ENCODE measurements around the gene HMGA1.

HMGA1 gene, protein sequence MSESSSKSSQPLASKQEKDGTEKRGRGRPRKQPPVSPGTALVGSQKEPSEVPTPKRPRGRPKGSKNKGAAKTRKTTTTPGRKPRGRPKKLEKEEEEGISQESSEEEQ

DNA sequence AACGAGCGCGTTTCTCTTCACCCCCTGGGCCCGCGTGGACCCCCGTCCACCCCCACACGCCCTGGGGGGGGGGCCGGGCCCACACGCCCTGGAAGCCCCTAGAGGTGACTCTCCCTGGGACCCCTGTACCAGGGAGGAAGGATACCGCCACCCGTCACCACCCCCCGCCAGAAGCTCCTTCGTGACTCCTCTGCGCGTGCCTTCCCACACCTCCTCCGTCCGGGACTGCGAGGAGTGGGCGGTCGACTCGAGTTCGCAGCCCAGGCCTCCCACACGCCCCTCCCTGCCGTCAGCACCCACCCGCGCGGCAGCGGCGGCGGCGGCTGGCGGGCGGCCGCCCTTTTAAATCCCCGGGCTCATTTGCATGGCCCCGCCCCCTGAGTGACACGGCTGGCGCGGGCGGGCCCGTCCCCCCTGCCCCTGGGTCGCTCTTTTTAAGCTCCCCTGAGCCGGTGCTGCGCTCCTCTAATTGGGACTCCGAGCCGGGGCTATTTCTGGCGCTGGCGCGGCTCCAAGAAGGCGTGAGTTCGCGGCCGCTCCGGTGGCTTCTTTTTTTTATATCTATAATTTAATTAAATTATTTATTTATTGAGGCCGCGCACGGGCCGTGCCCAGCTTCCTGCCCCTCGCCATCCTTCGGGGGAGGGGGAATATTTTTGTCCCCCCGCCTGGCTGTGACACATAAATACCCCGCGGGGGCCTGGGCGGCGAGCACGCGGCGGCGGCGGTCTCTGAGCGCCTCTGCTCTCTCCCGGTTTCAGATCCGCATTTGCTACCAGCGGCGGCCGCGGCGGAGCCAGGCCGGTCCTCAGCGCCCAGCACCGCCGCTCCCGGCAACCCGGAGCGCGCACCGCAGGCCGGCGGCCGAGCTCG lies at the start of gene HMGA1:
Gene HMGA1, plus strand, starts transcription at position 431 of the 873 bp plus-strand sequence. CDS start 3,908 bp downstream, outside the sequence.
- DNase-seq (ENCODE audit: low read depth in 3 of 3), result peak; percentile 80 to 89 (median 84)

DNA sequence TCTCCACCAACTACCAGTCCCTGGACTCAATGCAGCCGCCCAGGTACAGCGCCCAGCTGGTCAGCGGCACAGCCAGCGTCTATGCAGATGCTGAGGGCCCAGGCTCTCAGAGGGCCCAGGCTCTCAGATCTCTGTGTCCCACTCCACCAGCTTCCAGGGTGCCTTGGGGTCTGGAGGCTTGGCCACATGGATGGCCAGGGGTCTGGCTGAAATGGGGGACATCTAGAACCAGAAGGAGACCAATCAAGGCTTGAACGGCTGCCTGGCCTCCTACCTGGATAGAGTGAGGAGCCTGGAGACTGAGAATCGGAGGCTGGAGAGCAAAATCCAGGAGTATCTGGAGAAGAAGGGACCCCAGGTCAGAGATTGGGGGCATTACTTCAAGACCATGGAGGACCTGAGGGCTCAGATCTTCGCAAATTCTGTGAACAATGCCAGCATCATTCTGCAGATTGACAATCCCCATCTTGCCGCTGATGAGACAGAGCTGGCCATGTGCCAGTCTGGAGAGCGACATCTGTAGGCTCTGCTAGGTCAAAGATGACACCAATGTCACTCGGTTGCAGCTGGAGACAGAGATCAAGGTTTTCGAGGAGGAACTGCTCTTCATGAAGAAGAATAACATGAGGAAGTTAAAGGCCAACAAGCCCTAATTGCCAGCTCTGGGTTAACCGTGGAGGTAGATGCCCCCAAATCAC lies 46.7 kb upstream of the HMGA1 start:
- peak in 1 of 3 donors; percentile 20 for DNase-seq (ENCODE audit: low read depth in 3 of 3)

DNA sequence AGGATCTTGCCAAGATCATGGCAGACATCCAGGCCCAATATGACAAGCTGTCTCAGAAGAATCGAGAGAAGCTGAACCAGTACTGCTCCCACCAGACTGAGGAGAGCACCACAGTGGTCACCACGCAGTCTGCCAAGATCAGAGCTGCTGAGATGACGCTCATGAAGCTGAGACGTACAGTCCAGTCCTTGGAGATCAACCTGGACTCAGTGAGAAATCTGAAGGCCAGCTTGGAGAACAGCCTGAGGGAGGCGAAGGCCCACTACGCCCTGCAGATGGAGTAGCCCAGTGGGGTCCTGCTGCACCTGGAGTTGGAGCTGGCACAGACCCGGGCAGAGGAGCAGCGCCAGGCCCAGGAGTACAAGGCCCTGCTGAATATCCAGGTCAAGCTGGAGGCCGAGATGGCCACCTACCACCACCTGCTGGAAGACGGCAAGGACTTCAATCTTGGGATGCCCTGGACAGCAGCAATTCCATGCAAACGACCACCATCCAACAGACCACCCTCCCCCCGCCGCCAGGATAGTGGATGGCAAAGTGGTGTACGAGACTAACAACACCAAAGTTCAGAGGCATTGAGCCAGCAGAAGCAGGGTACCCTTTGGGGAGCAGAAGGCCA lies 46.1 kb upstream of the HMGA1 start:
- no peak for DNase-seq (ENCODE audit: low read depth in 3 of 3)

DNA sequence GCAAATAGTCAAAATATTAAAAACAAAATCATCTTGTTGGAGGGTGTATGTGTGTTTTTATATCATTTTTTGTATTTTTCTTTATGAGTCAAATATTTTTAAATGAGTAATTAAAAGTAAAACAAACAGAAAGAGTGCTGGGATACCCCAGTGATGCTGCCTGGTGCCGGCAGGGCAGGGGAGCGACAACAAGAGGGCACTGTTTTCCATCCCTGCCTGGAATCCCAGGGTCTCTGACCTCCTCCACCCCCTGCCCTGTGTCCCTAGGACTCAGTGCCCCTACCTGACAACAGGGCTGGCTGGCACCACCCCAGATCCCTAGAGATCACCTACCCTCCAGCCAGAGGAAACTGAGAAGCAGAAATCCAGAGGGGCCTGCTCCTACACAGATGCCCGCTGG lies 41.9 kb upstream of the HMGA1 start:
- DNase-seq (ENCODE audit: low read depth in 3 of 3), result no peak

DNA sequence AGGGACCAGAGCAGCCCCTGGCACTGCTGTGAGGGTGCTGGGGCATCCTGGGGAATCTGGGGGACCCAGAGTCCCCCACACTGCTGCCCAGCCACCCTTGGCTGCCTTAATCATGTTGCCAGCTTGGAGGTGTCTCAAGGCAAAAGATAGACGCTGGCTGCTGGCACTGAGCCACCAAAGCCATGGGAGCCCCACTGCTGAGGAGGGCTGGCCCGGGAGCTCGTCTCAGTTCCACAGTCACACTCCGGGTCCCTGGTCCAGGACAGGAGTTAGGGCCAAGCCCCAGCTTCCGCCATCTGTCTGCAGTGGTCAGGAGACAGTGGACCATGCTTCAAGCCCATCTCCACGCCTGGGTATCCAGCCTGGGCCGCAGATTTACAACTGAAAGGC lies 41.0 kb upstream of the HMGA1 start:
- DNase-seq (ENCODE audit: low read depth in 3 of 3), result no peak

DNA sequence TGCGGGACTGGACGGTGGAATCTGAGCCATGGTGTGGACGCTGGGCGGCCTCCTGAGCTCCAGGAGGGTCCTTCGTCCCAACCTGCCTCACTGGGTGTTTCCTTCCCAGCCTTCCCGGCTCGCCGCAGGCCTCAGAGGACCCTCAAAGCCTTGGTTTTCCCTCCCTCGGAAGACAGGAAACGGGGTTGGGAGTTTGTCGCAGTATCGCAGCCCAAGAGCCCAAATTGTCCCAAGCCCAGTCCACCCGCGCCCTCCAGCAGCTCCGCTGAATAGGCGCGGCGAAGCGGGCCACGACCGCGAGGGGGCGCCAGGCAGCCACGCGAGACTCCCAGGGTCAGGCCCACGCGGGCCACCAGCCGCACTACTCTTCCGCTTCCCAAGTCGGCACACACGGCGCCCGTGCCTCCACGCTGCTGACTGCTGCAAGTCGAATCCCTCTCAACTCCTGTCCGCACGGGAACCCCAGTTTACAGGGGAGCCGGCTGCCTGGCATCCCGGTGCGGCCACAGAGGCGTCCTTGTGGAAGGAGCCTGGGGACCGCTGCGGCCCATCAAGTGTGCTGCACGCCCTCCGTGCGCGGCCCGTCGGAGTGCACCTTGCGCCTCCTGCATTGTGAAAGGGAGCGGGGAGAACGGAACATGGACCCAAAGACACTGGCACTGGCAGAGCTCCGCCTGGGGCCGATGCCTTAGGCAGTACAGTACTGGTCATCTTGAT lies 40.4 kb upstream of the HMGA1 start:
- peak; percentile 74 to 85 (median 81) for DNase-seq (ENCODE audit: low read depth in 3 of 3)

DNA sequence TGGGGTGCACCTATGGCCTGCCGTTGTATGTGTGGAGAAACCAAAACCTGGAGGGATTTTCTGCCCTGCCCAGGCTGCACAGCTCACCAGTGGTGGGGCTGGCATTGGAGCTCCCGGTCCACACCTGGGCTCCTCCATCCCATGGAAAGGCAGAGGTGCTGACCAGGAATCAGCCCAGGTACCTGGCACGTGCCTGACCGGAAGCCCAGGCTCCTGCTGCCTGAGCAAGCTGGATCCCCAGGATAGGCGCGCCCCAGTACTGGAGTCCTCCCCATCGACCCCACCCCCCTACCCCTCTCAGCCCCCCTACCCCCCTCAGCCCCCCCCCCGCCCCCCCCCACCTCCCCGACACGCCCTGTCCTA lies 39.9 kb upstream of the HMGA1 start:
- no peak for DNase-seq (ENCODE audit: low read depth in 3 of 3)

DNA sequence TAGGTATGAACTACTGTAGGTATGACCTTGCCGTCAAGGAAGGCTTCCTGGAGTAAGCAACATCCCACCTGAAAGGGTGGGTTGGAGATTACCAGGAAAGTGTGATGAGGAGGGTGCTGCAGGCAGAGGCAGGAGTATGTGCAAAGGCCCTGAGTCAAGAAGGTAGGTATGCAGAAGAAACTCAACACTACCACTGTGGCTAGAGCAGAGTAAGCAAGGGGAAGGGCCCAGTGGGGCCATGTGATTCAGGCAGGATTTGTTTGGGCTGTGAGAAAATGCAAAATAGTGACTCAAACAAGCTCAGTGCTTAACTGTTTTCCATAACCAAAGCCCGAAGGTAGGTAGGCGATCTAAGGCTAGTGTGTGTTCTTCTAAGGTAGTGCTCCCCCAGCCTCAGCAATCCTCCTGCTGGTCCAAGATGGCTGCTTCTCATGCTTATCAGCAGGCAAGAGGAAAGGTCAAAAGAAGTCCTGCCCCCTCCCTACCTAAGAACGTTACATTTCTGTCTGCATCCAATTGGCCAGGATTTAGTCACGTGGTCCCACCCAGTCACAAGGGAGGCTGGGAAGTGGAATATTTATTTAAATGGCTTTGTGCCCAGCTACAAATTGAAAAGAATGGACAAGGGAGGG lies 36.2 kb upstream of the HMGA1 start:
- DNase-seq (ENCODE audit: low read depth in 3 of 3), result no peak

DNA sequence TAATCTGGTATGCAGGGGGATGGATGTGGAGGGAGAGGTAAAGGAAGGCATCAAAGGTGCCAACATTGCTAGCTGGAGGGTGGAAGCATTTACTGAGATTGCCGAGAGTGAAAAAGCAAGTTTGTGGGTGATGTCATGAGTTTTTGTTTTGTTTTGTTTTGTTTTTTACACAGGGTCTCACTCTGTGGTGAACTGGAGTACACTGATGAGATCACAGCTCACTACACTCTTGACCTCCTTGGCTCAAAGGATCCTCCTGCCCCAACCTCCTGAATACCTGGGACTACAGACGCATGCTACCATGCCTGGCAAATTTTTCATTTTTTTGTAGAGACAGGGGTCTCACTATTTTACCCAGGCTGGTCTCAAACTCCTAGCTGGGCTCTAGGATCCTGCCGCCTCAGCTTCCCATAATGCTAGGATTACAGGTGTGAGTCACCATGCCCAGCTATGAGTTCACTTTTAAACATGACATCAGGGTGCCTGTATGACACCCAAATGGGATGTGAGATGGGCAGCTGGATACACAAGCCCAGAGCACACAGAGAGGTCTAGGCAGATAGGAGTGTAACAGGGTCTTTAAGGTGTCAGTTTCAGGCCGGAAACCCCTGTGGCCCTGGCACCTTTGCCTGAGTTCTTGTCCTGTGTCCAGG lies 35.1 kb upstream of the HMGA1 start:
- DNase-seq (ENCODE audit: low read depth in 3 of 3), result no peak

DNA sequence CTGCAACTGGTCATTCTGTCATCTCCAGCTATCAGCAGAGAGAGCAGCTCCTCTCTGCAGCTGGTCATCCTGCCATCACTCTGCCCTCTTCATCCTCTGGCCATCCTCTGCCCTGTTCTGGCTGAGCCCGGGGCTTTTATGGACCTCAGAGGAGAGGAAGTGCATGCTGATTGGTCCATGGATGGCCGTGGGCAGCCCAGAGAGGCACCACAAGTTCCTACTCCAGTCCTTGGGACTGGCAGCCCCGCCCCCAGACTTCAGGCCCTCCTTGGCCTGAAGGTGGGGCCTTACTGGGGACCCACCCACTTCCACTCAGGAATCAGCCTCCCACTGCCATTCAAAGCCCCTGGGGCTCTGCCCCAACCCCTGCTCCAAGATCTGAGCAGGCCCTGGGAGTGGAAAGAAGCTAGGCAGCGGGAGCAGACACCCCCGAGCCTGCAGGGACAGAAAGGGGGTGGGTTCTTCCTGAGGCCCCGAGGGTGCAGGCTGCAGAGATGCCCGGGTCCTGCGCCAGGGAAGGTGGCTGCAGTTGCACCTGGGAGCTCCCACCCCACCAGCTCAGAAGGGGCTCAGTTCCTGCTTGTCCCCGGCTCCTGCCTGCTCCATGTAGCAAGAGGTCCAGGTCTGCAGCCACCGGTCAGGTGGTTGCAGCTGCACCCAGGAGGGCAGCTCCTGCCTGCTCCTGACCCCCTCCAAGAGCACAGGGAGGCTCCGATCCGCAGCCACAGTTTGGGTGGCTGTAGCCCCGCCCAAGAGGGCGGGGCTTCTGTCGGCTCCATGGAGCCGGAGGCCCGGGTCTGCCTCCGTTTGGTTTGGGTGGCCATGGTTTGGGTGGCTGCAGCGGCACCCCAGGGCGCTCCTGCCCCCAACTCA lies 34.1 kb upstream of the HMGA1 start:
- DNase-seq (ENCODE audit: low read depth in 3 of 3), result no peak

DNA sequence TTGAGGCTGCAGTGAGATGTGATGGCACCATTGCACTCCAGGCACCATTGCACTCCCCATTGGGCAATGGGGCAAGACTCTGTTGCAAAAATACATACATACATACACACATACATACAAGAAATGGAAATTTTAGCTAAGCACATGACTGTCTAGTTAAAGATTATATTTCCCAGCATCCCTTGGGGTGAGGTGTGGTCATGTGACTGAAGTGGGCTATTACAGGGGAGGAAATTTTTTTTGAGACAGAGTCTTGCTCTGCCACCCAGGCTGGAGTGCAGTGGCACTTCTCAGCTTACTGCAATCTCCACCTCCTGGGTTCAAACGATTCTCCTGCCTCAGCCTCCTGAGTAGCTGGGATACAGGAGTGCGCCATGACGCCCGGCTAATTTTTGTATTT lies 32.0 kb upstream of the HMGA1 start:
- no peak for DNase-seq (ENCODE audit: low read depth in 3 of 3)

DNA sequence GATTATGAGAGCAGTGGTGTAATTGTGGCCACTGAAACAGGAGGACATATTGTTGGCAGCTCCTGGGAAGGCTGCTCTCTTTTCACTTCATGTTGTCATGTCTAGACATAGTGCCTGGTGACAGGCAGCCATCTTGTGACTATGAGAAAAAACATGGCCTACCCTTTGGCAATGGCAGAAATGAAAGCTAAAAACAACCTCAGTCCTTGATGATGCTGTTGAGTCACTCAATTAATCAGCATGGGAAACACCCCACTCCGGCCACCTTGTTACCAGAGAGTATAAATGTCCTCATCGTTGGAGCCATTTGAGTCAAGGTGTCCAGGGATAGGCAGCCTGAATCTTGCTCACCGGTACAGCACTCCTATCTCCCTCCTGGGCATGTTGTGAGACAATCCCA lies 31.2 kb upstream of the HMGA1 start:
- DNase-seq (ENCODE audit: low read depth in 3 of 3), result no peak

DNA sequence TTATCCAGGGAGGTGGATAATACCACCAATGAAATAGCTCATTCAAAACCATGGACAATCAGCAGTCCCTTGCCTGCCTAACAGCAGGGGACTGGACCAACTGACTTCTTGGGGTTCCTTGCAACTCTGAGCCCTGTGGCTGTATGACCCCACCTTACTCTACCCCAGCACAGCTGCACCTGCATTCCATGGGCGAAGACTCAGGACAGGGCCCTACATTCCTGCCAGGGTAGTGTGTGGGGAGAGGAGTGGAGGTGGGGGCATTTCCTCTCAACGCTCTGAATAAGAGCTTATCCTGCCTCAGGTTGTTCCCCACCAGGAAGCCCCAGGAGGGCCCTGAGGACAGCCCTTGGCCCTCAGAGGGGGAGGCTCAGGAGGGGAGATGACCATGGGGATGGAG lies 30.8 kb upstream of the HMGA1 start:
- DNase-seq (ENCODE audit: low read depth in 3 of 3), result no peak

DNA sequence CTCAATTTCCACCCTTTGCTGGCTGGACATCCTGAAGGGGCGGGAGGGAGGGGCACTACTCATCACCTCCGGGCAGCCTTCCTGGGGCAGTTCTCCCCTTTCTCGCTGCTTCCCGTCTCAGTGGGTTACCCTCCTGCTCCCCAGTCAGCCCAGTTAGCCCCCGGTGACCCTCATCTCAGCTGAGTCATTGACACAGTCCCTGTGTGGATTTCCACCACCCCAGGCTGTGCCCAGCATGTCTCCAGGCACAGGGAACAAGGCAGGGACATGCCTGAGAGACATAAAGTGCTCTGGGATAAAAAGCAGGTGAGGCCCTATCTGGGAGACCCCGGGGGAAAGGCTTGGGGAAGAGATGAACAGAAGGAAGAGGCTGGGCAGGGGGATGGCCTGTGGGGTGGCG lies 29.9 kb upstream of the HMGA1 start:
- DNase-seq (ENCODE audit: low read depth in 3 of 3), result no peak

DNA sequence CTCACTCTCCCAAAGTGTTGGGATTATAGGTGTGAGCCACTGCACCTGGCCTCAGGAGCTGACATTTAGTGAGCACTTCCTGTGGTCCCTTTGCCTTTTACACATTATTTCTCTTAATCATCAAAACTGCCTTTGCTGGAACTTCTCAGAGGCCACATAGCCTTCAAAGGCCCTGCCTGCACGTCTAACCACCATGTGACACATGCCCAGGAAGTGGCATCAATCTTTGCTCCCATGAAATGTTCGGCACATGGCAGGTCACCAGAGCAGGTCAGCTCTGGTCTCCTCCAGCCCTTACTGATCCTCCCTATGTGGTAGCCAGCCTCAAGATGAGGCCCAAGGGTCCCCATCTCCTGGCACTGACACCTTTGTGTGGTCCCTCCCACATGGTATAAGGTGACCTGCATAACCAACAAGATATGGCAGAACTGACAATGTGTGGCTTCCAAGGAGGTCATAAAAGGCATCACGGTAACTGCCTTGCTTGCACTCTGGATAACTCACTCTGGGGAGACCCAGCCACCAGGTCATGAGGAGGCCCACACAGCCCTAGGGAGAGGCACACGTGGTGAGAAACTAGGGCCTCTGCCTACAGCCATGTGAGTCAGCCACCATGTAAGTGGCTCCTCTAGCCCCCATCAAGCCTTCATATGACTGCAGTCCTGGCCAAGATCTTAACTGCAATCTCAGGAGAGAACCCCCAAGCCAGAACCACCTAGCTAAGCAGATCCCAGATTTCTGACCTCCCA lies 28.8 kb upstream of the HMGA1 start:
- DNase-seq (ENCODE audit: low read depth in 3 of 3), result peak in 1 of 3 donors; percentile 47

DNA sequence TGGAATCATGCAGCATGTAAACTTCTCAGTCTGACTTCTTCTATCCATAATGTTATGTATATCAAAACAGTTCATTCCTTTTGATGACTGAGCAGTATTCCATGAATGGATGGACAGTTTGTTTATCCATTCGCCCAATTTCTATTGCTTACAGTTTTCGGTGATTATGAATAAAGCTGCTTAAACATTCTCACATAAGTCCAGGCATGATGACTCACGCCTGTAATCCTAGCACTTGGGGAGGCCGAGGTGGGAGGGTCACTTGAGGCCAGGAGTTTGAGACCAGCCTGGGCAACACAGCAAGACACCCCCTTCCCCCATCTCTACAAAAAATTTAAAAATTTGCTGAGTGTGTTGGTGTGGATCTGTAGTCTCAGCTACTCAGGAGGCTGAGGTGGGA lies 22.9 kb upstream of the HMGA1 start:
- DNase-seq (ENCODE audit: low read depth in 3 of 3), result no peak

DNA sequence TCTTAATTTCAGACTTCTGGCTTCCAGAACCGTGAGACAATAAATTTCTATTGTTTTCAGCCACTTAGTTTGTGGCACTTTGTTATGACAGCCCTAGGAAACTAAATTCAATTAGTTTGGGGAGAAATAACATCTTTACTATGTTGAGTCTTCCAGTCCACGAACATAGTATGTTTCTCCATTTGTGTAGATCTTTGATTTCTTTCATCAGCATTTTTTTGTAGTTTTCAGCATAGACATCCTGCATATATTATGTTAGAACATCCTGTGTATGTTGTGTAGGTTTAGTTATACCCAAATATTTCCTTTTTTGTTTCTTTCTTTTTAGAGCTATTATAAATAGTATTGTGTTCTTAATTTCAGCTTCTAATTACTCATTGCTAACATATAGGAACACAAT lies 18.0 kb upstream of the HMGA1 start:
- DNase-seq (ENCODE audit: low read depth in 3 of 3), result no peak

DNA sequence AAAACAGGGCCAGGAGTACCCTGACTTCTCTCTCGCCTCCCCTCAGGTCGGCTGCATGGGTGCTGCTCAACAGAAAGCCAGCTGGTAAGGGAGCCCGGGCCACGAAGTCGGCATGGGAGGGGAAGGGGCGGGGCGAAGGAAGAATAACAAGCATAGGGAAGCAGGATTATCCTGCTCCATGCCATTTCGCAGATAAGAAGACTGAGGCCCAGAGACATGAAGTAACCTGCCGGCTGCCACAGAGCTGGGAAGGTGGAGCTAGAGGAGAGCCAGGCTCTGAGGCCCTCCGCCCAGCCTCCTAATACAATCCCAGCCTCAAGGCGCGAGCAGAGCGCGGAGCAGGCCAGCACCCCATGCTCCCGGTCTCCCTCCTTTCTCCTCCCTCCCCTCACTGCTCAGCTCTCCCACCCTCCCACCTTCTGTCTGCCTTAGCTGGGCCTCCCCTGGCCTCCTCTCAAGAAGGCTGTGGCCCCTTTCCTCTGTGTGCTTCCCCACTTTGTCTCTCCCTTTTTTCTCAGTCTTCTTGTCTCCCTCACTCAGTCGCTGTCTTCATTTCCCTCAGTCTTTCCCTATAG lies 13.2 kb upstream of the HMGA1 start:
- no peak for DNase-seq (ENCODE audit: low read depth in 3 of 3)

Measured in stimulated activated CD4-positive, alpha-beta T cell treated with anti-CD3 and anti-CD28 coated beads, TNF-alpha, amount 100 ng/mL, for 48 hours (primary cell).